Measurements from ENCODE around the gene OTOA.
"Not testable (repeated sequence)": the region's sequence is repeated elsewhere in the genome, so short reads cannot be mapped to it uniquely, and the experiment has no call there.

OTOA gene

DNA sequence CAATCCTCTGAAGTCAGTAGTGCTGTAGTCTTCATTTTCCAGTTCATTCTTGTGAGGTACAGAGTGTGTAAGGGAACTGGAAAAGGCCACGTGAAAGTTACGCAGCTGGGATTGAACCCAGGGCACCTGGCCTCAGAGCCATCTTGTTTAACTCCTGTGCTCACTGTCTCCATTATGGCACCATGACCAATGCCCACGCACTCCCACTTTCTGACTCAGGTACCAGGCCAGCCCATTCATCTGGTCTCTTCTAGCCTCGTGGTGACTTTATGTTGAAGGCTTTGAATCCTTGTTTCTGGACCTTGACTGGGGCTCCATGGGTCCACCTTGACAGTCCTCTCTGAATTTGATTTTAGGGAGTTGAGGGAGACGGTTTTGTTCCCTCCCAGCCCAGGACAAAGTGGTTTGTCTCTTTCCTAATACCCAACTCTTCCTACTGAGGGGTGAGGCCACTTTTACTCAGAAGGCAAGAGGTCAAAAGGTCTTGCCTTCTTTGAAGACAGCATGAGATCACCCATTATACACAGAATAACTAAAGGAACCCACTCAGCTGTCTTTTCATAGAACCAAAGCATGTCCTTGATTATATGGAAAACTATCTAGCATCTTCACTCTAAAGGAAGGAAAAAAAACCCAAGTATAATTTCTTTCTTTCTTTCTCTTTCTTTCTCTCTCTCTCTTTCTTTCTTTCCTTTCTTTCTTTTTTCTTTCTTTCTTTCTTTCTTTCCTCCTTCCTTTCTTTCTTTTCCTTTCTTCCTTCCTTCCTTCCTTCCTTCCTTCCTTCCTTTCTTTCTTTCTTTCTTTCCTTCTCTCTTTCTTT lies 50.0 kb downstream of the OTOA start:
- in situ Hi-C loops (cut with MboI; ENCODE audit: low sequenced_read_pairs) = loop anchor here (25.0 kb wide), 1 partner anchor 224 kb away; no protein-coding TSS in a partner anchor

DNA sequence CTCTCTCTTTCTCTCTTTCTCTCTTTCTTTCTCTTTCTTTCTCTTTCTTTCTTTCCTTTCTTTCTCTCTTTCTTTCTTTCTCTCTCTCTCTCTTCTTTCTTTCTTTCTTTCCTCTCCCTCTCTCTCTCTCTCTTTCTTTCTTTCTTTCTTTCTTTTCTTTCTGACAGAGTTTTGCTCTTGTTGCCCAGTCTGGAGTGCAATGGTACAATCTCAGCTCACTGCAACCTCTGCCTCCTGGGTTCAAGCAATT lies 50.5 kb downstream of the OTOA start:
- in situ Hi-C loops (cut with MboI; ENCODE audit: low sequenced_read_pairs) = loop anchor here (25.0 kb wide), 1 partner anchor 223 kb away; no protein-coding TSS in a partner anchor

DNA sequence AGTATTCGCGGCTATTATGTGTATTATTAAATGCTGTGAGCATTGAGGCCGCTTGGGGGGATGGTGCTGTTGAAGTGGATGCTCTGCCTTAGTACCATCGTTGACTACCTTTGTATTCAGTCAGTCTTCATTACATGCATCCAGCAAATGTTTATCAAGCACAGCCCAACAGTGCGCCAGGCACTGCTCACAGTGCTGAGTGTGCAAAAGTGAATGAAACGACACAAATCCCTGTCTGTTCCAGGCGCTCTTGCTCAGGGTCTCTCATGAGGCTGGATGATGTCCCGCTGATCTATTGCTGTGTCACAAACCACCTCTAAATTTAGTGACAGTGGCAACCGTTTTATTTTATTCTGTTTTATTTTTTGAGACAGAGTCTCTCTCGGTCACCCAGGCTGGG lies 53.8 kb downstream of the OTOA start:
- in situ Hi-C loops (cut with MboI; ENCODE audit: low sequenced_read_pairs) = loop anchor here (25.0 kb wide), 1 partner anchor 220 kb away; no protein-coding TSS in a partner anchor

DNA sequence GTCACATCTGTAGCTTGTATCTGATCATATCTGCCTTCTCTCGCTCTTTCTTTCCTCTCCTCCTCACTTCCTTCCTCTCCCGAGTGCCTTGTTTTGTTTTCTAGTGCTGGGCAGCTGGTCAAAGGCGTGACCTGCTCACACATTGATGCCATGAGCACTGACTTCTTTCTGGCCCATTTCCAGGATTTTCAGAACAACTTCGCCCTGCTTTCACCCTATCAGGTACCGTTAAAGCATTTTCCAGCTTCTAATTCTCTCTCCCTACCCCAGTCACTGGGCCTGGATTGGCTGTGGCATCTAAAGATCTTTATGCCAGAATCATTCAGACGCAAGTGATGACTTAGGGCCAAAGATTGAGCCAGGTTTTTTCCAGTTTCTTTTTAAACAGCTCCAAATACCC lies 55.5 kb downstream of the OTOA start:
- in situ Hi-C loops (cut with MboI; ENCODE audit: low sequenced_read_pairs) = loop anchor here (25.0 kb wide), 1 partner anchor 218 kb away; no protein-coding TSS in a partner anchor

DNA sequence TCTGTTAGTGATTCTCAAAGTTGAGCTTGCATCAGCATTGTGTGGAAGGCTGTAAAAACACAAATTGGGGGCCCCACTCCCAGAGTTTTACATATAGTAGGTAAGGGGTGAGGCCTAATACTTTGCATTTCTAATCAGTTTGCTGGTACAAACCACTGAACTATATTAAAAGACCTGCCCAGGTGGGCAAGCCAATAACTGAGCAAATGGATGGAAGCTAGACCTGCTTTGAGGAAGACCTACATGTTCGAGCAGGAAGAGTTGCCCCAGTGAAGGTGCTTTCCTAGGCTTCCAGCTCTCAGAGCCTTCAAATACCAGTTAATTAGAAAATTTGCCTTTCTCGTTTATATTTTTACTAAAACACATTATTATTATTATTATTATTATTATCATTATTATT lies 56.8 kb downstream of the OTOA start:
- in situ Hi-C loops (cut with MboI; ENCODE audit: low sequenced_read_pairs) = loop anchor here (25.0 kb wide), 1 partner anchor 217 kb away; no protein-coding TSS in a partner anchor

DNA sequence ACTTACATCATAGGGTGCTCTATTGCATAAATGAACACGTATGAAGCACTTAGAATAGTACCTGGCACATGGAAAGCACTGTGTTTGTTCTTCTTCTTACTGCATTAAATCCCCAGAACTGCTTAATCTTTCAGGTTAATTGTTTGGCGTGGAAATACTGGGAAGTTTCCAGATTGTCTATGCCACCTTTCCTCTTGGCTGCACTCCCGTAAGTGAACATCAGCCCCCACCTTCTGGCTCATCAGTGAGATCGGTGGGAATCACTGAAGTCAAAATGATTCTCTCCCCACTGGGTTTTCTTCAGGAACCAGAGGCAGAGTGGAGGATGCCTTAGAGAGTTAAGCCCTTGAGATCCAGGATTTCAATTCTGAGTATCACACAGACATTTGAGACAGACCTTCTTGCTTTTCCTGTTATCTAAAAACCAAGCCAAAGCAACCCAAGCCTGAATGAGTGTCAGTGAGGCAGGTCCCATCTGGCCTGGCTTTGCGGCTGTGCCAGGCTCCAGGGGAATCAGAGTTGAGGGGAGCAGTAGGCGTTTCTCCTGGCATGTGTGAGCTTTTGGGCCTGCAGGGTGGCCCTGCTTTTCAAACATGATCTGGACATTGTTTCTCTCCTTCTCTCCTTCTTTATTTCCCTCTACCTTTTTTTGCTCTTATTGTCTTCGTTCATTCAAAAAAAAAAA lies 59.1 kb downstream of the OTOA start:
- in situ Hi-C loops (cut with MboI; ENCODE audit: low sequenced_read_pairs) = loop anchor here (25.0 kb wide), 1 partner anchor 214 kb away; no protein-coding TSS in a partner anchor

DNA sequence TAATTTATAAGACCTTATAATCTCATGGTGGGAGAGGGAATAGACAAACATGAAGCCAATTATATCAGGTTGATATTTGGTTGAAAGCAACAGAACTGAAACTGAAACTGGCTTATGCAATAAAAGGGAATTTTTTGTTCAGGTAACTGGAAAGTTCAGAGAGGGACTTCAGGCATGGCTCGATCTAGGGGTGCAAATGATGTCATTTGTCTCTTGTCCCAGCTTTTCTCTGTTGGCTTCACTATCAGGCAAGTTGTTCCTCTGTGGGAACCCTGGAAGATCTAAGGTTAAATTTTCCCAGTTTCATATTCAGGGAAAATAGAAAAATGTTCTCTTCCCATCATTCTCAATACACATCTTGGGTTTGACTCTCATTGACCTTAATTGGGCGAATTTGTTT lies 59.8 kb downstream of the OTOA start:
- in situ Hi-C loops (cut with MboI; ENCODE audit: low sequenced_read_pairs) = loop anchor here (25.0 kb wide), 1 partner anchor 214 kb away; no protein-coding TSS in a partner anchor

DNA sequence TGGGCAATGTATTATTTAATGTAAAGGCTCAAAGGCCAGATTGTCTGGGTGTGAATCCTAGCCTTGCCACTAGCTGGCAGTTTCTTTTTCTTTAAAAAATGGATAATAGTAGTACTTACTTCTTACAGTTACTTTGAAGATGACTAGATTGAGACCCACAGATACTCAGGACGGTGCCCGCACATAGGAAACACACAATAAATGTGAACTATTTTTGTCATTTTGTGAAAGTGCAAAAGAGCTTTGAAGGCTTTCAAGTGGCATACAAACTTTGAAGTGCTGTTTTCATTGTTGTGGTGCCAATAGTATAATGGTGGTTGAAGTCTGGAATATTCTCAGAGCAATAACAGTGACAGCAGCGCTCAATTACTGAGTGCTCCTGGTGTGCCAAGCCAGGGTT lies 63.6 kb downstream of the OTOA start:
- in situ Hi-C loops (cut with MboI; ENCODE audit: low sequenced_read_pairs) = no loop called here

DNA sequence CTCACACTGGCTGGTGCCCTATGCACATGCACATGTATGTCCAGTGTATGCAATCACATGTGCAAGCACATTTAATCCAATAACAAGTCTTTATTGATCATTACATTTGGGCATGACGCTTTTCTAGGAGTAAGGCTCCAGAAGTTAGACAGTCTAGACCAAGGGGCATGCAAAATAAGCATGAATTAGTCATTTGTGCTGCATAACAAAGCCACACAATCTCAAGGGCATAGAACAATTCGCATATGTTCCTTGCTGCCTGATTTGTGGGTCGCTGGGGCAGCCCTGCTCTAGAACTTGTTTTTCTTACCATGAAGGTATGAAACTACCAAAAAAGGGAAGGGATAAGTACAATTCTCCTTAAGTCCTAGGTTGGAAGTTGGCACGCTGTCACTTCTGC lies 67.5 kb downstream of the OTOA start:
- in situ Hi-C loops (cut with MboI; ENCODE audit: low sequenced_read_pairs) = not testable (repeated sequence)

DNA sequence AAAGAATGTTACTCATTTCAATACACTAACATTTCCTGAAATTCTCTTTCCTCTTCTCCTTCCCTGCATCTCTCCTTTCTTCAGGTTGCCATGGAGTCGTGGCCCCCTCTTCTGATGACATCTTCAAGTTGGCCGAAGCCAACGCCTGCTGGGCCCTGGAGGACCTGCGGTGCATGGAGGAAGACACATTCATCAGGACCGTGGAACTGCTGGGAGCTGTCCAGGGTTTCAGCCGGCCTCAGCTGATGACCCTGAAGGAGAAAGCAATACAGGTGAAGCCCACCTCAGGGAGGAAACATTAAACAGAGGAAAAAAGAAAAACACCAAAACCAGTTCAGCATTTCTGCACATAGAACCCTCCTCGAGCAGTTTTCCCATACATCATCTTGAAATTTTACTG lies 76.9 kb downstream of the OTOA start:
- in situ Hi-C loops (cut with MboI; ENCODE audit: low sequenced_read_pairs) = not testable (repeated sequence)

DNA sequence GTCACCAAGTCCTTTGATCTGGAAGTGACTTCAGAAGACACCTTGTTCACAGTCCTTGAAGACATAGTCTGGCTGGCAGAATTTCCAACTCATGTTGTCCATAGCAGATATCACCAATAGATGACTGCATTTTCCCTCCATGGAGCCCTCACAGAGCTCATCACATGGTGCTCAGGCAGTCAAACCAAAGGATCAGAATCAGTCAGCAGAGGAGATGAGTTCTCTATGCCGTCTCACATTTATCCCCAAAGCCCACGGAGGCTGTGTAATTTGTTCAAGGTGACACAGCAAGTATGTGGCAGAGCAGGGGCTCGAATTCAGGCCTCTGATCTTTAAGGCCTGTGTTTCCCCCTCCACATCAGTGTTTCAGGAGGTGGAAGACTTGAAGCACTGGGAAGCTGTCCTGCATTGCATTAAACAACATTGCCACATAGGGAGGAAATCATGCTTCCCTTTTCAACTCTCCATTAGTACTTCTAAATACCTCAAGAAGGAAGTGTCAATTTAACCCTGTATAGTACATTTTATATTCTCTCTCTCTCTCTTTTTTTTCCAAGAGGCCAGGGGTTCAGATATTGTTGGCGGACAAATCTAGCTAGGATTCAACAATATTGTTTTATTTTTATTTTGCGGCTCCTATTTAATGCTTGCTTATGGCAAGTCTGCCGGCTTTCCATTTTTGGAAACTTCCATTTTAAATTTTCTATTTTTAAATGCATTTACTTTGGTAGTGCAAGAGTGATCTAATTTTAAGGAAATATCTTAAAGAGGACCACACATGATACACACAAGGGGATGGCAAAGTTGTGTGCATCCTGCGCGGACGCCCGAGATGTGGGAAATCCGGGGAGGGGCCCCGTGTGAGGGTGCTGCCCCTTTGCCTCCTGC lies 92.7 kb downstream of the OTOA start:
- in situ Hi-C loops (cut with MboI; ENCODE audit: low sequenced_read_pairs) = not testable (repeated sequence)

DNA sequence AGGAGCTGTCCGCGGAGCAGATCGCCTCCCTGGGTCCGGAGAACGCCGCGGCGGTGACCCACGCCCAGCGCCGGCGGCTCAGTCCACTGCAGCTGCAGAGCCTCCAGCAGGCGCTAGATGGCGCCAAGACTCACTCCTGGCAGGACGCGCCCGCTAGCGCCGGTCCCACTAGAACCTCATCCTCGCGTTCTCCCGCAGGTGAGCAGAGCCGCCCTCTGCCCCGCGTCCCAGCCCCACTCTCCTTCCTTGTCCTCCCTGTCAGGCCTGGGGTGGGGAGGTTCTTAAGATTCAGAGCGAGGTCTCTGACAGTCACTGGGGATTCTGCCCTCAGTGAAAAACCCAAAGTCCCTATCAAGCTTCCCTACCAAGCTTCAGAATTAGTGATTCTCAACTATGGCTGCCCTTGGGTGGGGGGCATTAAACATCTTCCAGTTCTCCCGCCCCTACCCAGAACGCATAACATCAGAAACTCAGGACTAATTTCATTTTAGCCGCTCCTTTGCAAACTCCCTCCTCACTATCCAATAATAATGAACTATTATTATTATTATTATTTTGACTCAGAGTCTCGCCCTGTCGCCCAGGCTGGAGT lies 93.4 kb downstream of the OTOA start:
- in situ Hi-C loops (cut with MboI; ENCODE audit: low sequenced_read_pairs) = not testable (repeated sequence)

DNA sequence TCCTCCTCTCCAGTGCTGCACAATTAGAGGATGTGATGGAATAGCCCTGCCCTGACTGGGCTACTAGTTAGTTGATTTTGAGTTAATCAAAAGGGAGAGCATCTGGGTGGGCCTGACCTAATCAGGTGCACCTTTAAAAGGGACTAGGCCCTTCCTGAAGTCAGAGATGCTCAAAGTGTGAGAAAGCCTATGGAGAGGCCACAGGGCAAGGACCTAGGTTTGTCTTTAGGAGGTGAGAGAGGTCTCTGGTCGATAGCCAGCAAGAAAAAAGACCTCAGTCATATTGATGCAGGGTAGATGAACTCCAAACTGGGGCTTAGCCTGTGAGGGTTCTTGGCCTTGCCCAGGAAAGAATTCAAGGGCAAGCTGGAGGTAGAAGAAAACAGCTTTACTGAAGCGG lies 104.5 kb downstream of the OTOA start:
- in situ Hi-C loops (cut with MboI; ENCODE audit: low sequenced_read_pairs) = not testable (repeated sequence)

DNA sequence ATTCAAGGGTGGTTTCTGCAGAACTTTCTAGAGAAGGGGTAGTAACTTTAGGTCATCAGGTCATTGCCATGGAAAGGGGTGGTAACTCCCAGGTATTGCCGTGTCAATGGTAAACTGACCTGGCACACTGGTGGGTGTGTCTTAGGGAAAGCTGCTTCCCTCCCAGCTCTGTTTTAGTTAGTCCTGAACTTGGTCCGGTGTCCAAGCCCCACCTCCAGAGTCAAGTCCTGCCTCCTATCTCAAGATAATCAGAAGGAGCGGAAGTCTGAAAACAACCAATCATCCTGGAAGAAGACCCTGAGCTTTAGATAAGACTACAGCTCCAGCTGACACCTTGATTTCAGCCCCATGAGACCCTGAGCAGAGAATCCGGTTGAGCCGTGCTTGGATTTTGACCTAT lies 105.0 kb downstream of the OTOA start:
- in situ Hi-C loops (cut with MboI; ENCODE audit: low sequenced_read_pairs) = not testable (repeated sequence)

DNA sequence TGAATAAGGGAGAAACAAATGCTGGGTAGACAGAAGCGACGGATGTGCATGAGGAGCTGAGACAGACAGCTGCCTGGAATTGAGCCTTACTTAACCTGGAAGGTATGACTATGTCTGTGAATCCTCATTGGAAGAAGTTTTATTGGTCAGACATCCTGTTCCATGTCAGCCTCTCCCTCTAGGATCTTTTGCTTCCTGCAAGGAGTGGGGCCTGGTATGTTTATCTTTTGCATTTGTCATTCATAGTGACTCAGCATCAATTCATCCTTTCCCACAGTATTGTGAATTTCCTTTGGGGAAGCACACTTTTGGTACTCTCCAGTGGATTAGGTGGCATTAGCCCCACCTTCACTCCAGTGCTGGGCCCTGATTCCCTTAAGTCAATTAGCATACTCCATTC lies 105.5 kb downstream of the OTOA start:
- in situ Hi-C loops (cut with MboI; ENCODE audit: low sequenced_read_pairs) = not testable (repeated sequence)

DNA sequence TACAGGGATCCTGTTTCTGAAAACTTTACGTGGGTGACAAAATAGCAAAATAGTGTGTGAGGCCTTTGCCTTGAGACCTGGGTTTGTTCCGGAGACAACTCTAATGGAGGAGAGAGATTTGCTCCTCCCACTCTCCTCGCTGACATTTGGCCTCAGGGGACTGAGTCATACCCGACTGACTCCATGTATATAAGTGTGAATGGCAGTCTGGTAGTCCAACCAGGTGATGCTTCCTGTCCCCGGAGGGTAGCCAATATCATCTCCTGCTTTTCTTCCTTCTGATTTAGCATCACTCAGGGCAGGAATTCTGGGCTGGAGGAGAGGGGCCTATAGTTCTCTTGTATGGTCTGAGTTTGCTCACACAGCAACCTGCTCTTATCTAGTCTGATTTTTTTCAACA lies 106.8 kb downstream of the OTOA start:
- in situ Hi-C loops (cut with MboI; ENCODE audit: low sequenced_read_pairs) = not testable (repeated sequence)

DNA sequence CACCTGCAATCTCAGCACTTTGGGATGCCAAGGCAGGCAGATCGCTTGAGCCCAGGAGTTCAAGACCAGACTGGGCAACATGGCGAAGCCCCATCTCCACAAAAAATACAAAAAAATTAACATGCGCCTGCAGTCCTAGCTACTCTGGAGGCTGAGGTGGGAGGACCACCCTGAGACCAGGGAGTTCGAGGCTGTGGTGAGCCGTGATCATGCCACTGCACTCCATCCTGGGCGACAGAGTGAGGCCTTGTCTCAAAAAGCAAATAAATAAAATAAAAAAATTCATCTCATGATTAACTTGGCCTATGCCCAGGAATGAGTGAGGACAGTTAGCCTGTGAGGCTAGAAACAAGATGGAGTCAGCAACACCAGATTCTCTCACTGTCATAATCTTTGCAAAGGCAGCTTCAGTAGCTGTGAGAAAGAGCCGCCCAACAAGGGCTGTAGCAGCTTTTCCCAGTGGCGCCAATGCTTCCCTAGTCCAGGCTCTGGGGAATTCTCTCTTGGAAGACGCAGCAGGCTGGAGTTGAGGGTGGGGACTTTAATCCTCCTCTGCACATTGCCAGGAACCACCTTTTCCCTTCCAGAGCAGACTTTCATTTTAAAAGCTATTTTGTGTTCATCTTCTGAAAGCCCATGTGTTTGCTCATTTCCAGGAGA lies 108.9 kb downstream of the OTOA start:
- in situ Hi-C loops (cut with MboI; ENCODE audit: low sequenced_read_pairs) = not testable (repeated sequence)

DNA sequence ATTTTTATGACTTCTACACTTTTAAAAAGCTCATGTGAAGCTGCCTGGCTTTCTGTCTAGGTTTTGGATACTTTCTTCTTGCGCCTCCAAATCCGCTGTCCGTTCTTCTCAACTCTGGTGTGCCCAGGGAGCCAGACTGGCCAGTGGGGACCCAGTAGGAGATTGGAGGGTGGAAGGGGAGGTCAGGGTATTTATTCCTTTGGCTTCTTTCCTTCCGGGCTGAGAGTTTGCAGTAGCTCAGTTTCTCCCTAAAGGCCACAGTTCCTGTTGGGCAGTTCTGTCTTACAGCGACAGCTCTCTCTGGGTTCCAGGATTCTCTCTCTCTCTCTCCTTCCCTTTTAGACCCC lies 109.4 kb downstream of the OTOA start:
- in situ Hi-C loops (cut with MboI; ENCODE audit: low sequenced_read_pairs) = not testable (repeated sequence)

DNA sequence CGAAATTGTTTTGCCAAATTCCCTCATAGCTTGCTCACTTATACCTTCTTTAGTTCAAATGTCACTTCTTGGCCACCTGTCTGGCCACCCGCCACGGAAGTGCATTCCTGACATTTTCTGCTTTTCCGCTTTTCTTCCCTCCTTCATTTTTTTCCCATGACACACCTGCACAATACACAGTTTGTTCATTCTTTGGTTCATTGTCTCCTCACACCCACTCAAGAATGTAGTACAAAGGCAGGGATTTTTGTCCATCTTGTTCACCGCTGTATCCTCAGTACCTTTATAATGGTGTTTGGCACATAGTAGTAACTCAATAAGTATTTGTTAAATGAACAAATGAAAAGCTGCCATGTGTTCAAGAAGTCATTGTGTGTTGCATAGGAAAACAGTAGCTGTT lies 116.8 kb downstream of the OTOA start:
- in situ Hi-C loops (cut with MboI; ENCODE audit: low sequenced_read_pairs) = not testable (repeated sequence)

DNA sequence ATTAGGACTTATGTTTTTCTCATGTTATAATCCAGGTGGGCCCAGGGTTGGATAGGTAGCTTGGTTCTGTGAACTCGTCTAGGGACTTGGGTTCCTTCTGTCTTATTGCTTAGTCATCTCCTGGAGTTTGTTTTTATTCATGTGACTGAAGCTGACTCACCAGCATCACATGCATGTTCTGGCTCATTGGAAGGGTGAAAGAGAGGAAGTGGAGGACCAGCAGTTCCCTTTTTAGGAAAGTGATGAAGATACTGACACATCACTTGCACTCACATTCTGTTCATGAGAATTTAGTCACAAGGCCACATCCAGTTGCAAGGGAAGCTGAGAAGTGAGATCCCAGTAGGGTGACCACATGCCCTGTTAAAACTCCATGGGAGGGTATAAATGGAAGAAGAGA lies 126.7 kb downstream of the OTOA start:
- in situ Hi-C loops (cut with MboI; ENCODE audit: low sequenced_read_pairs) = not testable (repeated sequence)
